Caco-2 (cell line): ENCODE results near the gene SLC17A9. TPM values are rescaled to one million over a fixed set of nuclear protein-coding genes. Genes with fewer than 3 reads are reported as not detected.

Source experiments
- BruUV-seq: library from RNA; stranded (reverse); fragments of 400-500 nt; replicated peaks from 2 replicates; lab custom pipeline; 2021; lab: Mats Ljungman, UMichigan
- CTCF ChIA-PET: fragments of 300-600 bp; sonication (Branson Sonifier 250); formaldehyde crosslinking; loops from one replicate; lab custom pipeline; 2022; ENCODE audit warnings: antibody characterized with exemption; lab: Charles Lee
- POLR2A ChIA-PET: fragments of 300-600 bp; sonication (Branson Sonifier 250); formaldehyde crosslinking; loops from one replicate; lab custom pipeline; 2022; ENCODE audit warnings: antibody characterized with exemption; lab: Charles Lee
- DNase-seq, 2 experiments: peaks; one replicate each; pipeline versions ENCODE4 v3.0.0 to v3.0.0-alpha.2; 2020 to 2022
- H3K27me3 ChIP-seq: replicated peaks from 2 replicates; pipeline ENCODE4 v1.6.0; 2011; ENCODE audit warnings: low read length; ENCODE audit not compliant: control insufficient read depth, insufficient read depth
- H3K36me3 ChIP-seq: 2 replicates; pipeline ENCODE4 v1.5.1; 2011; ENCODE audit warnings: low read length; ENCODE audit not compliant: control insufficient read depth, insufficient read depth
- H3K4me1 ChIP-seq: fragments of 250-450 bp; sonication (Bioruptor Pico); 2 replicates; pipeline ENCODE4 v1.5.1; 2020; ENCODE audit warnings: mild to moderate bottlenecking
- H3K4me3 ChIP-seq: 2 replicates; pipeline ENCODE4 v1.5.1; 2011; ENCODE audit warnings: low read depth, mild to moderate bottlenecking, control low read depth, low read length
- H3K9me3 ChIP-seq: fragments of 250-450 bp; sonication (Bioruptor Pico); 2 replicates; pipeline ENCODE4 v1.5.1; 2020; ENCODE audit warnings: mild to moderate bottlenecking, moderate library complexity
- H3K27ac Mint-ChIP-seq: one replicate; pipeline ENCODE4 v1.8.0; 2022; ENCODE audit warnings: mixed read lengths; ENCODE audit not compliant: unreplicated experiment
- H3K27me3 Mint-ChIP-seq: one replicate; pipeline ENCODE4 v1.8.0; 2022; ENCODE audit warnings: mixed read lengths; ENCODE audit not compliant: insufficient read depth, unreplicated experiment
- H3K36me3 Mint-ChIP-seq: one replicate; pipeline ENCODE4 v1.8.0; 2022; ENCODE audit warnings: mild to moderate bottlenecking, mixed read lengths; ENCODE audit not compliant: insufficient read depth, unreplicated experiment
- H3K4me1 Mint-ChIP-seq: one replicate; pipeline ENCODE4 v1.8.0; 2022; ENCODE audit warnings: low read depth, mixed read lengths; ENCODE audit not compliant: unreplicated experiment
- H3K4me3 Mint-ChIP-seq: one replicate; pipeline ENCODE4 v1.8.0; 2022; ENCODE audit warnings: mild to moderate bottlenecking, moderate library complexity, mixed read lengths; ENCODE audit not compliant: unreplicated experiment
- H3K9me3 Mint-ChIP-seq: one replicate; pipeline ENCODE4 v1.8.0; 2022; ENCODE audit warnings: mixed read lengths; ENCODE audit not compliant: unreplicated experiment
- CTCF ChIP-seq, 2 experiments: fragments of 200-600 bp in 1 of 2; IDR thresholded peaks; 1 replicate in 1 of 2; 2 replicates in 1 of 2; pipeline versions ENCODE4 v1.5.1 to v1.8.0; 2011 to 2022; ENCODE audit warnings: antibody characterized with exemption in 1 of 2, control low read depth in 1 of 2, inconsistent platforms in 1 of 2, low read depth in 1 of 2, low read length in 1 of 2, mild to moderate bottlenecking in 1 of 2, moderate library complexity in 1 of 2; ENCODE audit not compliant: insufficient read depth in 1 of 2, severe bottlenecking in 1 of 2, unreplicated experiment in 1 of 2
- intact Hi-C: fragments of 100-400 bp; cut with micrococcal nuclease; formaldehyde crosslinking; loops from one replicate; pipeline ENCODE4 v1.10.0; 2022; ENCODE audit not compliant: unreplicated experiment
- total RNA-seq: library from RNA; stranded (reverse); gene quantifications from 2 replicates; pipeline ENCODE4 v1.2.3, GENCODE V29; 2022

The SLC17A9 gene
- total RNA-seq, 1 experiment from 2014 or later = 64.7 TPM

GRCh38 chr20:62965363-62965771, 12.9 kb downstream of the SLC17A9 start:
- Histone ChIP-seq H3K27me3 (no peaks in the 10 kb centered on the region), H3K4me1 (no peaks in the 10 kb centered on the region), H3K4me3 (no peak overlapping the region), H3K36me3 (peaks cover 13% of the 10 kb centered on the region), H3K9me3 (no peaks in the 10 kb centered on the region)
- CTCF ChIA-PET = interaction anchor here (0.6 kb wide), 1 partner anchor 12 kb away, joined by 6 read pairs; no protein-coding TSS in a partner anchor
- Mint-ChIP-seq H3K27ac (no peak overlapping the region), H3K36me3 (peaks cover 37% of the 10 kb centered on the region), H3K4me3 (no peak overlapping the region), H3K4me1 (no peaks in the 10 kb centered on the region), H3K9me3 (no peaks in the 10 kb centered on the region), H3K27me3 (no peaks in the 10 kb centered on the region)
- POLR2A ChIA-PET = no interaction called here
- no TSS peak for BruUV-seq
- intact Hi-C loops = no loop called here
- DNase-seq = no peak
- TF ChIP-seq CTCF (IDR thresholded peaks at IDR 0.05; ENCODE audit: insufficient read depth in 1 of 2, low read depth in 1 of 2, low read length in 1 of 2, severe bottlenecking in 1 of 2, unreplicated experiment in 1 of 2) = peak in 1 of 2 experiments; percentile 26

GRCh38 chr20:62966212-62967148, 14.0 kb downstream of the SLC17A9 start:
- H3K36me3 Mint-ChIP-seq = peaks cover 34% of the 10 kb centered on the region
- intact Hi-C loops = no loop called here
- no peaks in the 10 kb centered on the region for H3K27me3 Mint-ChIP-seq
- no peaks in the 10 kb centered on the region for H3K9me3 Mint-ChIP-seq
- H3K4me3 Mint-ChIP-seq = no peak overlapping the region
- no peak overlapping the region for H3K4me3 ChIP-seq
- ChIA-PET CTCF (interaction anchor here (0.6 to 2.1 kb wide), 3 partner anchors 13 to 44 kb away, joined by 6 read pairs; no protein-coding TSS in a partner anchor), POLR2A (no interaction called here)
- no peak for TF ChIP-seq CTCF (IDR thresholded peaks at IDR 0.05; ENCODE audit: insufficient read depth in 1 of 2, low read depth in 1 of 2, low read length in 1 of 2, severe bottlenecking in 1 of 2, unreplicated experiment in 1 of 2)
- no peaks in the 10 kb centered on the region for H3K27me3 ChIP-seq
- peaks cover 4% of the 10 kb centered on the region for H3K4me1 Mint-ChIP-seq
- no peaks in the 10 kb centered on the region for H3K4me1 ChIP-seq
- no peak overlapping the region for H3K27ac Mint-ChIP-seq
- peaks cover 13% of the 10 kb centered on the region for H3K36me3 ChIP-seq
- H3K9me3 ChIP-seq = no peaks in the 10 kb centered on the region
- no peak for DNase-seq
- BruUV-seq = no TSS peak

GRCh38 chr20:62967149-62967501, 14.6 kb downstream of the SLC17A9 start:
- POLR2A ChIA-PET = no interaction called here
- BruUV-seq = no TSS peak
- intact Hi-C loops = no loop called here

More at GRCh38 chr20:62967149-62967501, 14.6 kb downstream of the SLC17A9 start:
- CTCF ChIA-PET = interaction anchor here (2.1 kb wide), 1 partner anchor 42 kb away, joined by 6 read pairs; no protein-coding TSS in a partner anchor
- H3K36me3 ChIP-seq = peaks cover 11% of the 10 kb centered on the region
- H3K9me3 Mint-ChIP-seq = no peaks in the 10 kb centered on the region
- DNase-seq = no peak
- TF ChIP-seq CTCF (IDR thresholded peaks at IDR 0.05; ENCODE audit: insufficient read depth in 1 of 2, low read depth in 1 of 2, low read length in 1 of 2, severe bottlenecking in 1 of 2, unreplicated experiment in 1 of 2) = no peak
- no peaks in the 10 kb centered on the region for H3K9me3 ChIP-seq
- H3K4me1 ChIP-seq = no peaks in the 10 kb centered on the region
- no peaks in the 10 kb centered on the region for H3K27me3 ChIP-seq
- no peaks in the 10 kb centered on the region for H3K27me3 Mint-ChIP-seq
- no peak overlapping the region for H3K4me3 Mint-ChIP-seq
- H3K27ac Mint-ChIP-seq = no peak overlapping the region
- peaks cover 10% of the 10 kb centered on the region for H3K4me1 Mint-ChIP-seq
- peaks cover 34% of the 10 kb centered on the region for H3K36me3 Mint-ChIP-seq
- no peak overlapping the region for H3K4me3 ChIP-seq
